GM18505 (cell line): Measurements from ENCODE around the gene GALNT2.

Source experiments
- ATAC-seq: cut with Tn5 transposase; IDR thresholded peaks from one replicate; pipeline ENCODE4 v1.9.1; 2021; ENCODE audit not compliant: unreplicated experiment
- POLR2A ChIP-seq: IDR thresholded peaks from 4 replicates; pipeline ENCODE4 v1.6.1; 2011; ENCODE audit warnings: borderline replicate concordance; ENCODE audit not compliant: insufficient read depth, insufficient read length; ENCODE audit errors: extremely low read depth

GALNT2 gene

DNA sequence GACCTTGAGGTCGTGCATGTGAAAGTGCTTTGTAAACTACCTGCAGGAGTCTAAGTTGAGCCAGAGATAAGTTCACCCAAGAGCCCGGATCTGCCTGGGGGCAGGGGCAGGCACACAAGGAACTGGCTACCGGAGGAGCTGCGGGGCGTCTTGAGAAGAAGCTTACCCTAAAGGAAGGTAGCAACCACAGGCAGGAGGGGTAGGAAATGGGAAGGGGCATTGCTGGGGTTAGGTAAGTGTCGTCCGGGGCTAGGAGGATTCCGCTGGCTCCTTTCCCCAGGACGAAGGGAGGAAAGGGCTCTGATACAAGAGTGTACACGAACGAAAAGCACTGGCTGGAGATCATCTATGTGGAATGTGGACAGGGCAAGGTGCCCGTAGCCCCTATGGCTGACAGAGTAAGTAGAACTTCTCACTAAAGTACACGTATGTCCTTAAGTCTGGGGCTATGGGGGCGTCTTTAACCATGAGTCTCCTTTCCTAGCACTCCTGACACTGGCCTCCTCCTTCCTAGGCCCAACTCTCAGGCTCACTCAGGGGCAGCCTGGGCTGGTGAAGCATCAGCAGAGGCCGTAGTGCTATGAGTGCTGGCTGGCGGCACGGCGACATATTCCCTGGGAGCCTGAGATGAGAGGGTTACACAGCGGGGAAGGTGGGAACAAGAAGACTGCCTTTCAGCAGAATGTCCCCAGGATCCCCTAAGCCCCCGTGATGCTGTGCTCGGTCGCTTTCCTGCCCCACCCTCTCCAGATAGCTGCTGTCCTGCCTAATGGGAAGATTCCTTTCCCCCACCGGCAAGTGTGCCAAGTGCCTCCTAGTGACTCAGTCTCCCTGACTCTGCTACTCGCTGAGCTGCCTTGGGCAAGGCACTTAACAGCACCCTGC, 9.1 kb upstream of the GALNT2 start:
- TF ChIP-seq POLR2A: no peak
- ATAC-seq: no peak

GRCh38 chr1:230058626-230059025, 8.4 kb upstream of the GALNT2 start:
- no peak for ATAC-seq

DNA sequence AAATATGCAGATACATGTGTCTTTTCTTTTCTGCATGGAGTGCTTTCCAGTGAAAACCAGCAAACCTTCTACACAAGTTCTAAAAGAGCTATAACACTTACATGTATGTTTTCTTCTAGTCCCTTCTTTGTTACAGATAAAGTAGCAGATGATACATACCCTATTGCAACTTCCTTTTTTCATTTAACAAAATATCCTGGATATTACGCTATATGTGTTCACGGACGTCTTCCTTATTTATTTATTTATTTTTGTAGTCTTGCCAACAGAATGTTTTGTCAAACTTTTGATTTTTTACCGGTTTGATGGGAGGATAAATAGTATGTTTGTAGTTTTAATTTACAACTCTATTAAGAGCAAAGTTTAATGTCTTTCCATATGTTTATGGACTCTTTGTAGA, 5.2 kb upstream of the GALNT2 start:
- TF ChIP-seq POLR2A: no peak

More at GRCh38 chr1:230058626-230059025, 8.4 kb upstream of the GALNT2 start:
- no peak for TF ChIP-seq POLR2A

GRCh38 chr1:230062521-230062920, 4.5 kb upstream of the GALNT2 start:
- ATAC-seq: no peak
- no peak for TF ChIP-seq POLR2A

More for the DNA sequence above, 5.2 kb upstream of the GALNT2 start:
- no peak for ATAC-seq

DNA sequence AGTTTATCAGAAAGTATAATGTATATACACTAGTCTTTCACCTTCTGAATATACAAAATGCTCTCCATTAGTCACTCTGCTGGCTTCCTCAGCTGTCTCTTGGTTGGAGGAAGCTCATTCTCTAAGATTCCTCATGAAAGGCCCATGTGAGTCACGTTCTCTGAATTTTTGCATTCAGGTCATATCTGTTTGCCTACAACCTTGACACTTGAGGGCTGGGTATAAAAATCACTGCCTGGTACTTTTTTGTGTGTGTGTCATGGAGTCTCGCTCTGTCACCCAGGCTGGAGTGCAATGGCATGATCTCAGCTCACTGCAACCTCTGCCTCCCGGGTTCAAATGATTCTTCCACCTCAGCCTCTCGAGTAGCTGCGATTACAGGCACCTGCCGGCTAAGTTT, 2.8 kb upstream of the GALNT2 start:
- no peak for ATAC-seq
- TF ChIP-seq POLR2A: no peak

- TF ChIP-seq POLR2A: no peak
- no peak for ATAC-seq
Observed at GRCh38 chr1:230065161-230065560, 1.9 kb upstream of the GALNT2 start.

DNA sequence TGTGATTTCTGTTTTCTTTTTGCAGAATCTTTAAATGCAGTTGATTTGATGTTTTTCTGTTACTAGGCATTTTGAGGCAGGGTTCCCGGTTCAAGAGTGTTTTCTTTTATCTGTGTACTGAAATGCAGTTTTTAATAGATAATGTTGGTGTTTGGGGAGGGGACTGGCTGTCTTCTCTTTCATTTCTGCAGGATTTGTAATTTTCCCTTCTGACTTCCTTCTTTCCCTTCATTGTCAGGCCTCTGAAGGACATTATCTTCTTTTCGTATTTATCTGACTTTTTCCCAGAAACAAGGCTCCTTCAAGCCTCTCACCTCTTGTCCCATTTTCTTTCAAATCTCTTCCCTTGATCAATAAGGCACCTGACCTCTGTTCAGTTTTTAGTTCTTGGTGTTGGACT, 1.5 kb upstream of the GALNT2 start:
- ATAC-seq: no peak
- TF ChIP-seq POLR2A: no peak

DNA sequence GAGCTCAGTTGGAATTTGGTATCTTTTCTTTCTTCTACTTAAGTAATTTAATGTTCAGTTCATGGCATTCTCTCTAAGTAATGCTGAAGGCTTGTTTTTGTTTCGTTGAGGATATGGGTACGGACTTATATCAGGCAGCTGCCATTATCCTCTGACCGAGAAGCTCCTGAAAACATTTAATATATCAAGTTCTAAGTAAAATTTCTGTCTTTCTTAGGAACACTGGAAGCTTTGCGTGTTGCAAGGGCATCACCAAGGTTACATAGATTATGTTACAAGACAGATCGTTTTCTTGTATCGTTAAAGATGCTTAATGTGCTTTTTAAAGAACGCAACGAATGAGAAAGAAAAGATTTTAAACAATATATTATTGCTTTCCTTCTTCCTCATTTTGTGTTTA, 1.0 kb upstream of the GALNT2 start:
- no peak for ATAC-seq
- no peak for TF ChIP-seq POLR2A

DNA sequence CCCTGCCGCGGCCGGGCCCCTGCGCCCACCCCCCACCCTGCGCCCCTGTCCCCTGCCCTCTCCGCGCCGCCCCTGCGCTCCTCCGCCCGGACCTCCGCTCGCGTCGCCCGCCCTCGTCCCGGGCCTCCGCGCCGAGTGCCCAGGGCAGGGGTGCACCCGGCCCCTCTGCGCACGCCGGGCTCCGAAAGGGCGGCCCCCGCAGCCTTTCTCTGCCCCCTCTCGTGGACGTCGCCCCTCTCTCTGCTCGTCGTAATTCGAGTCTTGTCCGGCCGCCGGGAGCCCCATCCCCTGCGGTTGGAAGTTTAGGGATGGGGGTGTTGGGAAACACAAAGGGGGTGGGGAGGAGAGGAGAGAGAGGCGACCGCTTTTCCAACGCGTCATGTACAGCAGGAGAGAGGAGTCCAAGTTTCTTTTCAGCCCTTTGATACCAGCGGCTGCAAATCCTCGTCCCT, 407 bp downstream of the GALNT2 start:
- peak; percentile 22 for ATAC-seq
- no peak for TF ChIP-seq POLR2A

GRCh38 chr1:230067871-230068620, 1.0 kb downstream of the GALNT2 start:
- no peak for ATAC-seq
- no peak for TF ChIP-seq POLR2A

DNA sequence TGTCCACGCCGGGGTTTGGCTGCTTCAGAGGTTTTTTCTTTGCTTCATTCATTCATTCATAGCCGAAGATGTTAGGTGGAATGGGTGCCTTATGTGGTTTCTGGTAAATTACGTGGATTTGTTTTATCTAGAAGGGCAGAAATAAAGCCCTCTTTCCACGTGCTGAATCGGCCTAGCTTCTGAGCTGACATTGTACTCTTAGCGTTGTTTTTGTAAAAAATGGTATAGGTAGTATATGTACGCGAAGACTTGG, 1.5 kb downstream of the GALNT2 start:
- no peak for TF ChIP-seq POLR2A

DNA sequence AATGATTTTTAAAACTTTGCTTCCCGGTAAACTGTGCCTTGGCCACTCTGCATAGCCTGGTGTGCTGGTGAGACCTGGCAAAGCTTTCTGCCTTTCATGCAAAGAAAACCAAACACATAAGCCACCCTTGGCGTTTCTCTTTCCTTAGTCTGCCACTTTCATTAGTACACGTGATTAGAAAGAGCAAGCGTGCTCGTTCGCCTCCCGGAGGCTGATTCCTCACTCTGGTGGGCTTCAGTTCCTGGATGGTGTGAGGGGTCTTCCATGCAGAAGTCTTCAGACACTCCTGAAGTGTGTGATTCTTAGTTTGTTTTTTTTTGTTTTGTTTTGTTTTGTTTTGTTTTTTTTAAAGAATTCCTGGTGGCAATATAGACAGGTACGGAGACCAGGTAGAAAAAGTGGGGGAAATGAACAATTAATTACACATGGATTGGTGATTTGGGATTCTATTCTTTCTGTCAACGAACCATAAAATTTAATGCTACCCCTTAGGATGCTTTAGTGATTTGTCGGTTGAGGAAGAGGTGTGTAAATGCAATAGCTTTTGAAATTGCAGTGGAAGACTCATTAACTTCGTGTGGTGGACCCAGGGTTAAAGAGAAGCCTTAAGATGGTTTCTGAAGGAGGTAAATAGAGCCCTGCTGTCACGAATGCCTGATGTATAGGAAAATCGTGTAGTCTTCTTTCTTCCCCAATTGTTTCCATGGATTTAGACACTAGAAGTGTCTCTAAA, 2.1 kb downstream of the GALNT2 start:
- TF ChIP-seq POLR2A: no peak
- no peak for ATAC-seq

More for the DNA sequence above, 1.5 kb downstream of the GALNT2 start:
- no peak for ATAC-seq

DNA sequence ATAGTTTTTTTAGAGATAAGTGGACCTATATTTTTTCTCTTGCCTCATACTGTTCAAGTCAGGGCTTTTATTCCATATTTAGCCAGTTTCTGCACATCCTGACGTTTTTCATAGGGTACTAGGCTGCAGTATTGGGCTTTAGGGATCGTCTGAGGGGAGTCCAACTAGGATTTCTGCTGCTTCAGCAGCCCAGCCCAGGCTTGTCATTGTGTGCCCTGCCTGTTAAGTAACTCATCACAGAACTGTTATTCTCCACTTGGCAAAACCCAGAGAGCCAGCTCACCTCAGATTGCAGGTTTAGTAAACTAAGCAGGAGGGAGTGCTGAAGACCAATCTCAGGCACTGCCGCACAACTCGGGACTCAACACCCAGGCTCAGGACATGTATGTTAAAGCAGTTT, 2.8 kb downstream of the GALNT2 start:
- no peak for TF ChIP-seq POLR2A
- no peak for ATAC-seq
